T-helper 2 cell treated with Interferon-gamma antibody and Interleukin-4, amounts not matched to agents 100 ng/mL and 5 ng/mL, for 36 hours (primary cell): ENCODE data around the gene PHYKPL. TPM values are rescaled to one million over a fixed set of nuclear protein-coding genes. Genes with fewer than 3 reads are reported as not detected.
"Not testable (repeated sequence)": the region's sequence is repeated elsewhere in the genome, so short reads cannot be mapped to it uniquely, and the experiment has no call there.

ENCODE experiments used
- intact Hi-C: fragments of 100-400 bp; cut with micrococcal nuclease; formaldehyde crosslinking; loops from one replicate; pipeline ENCODE4 v1.15.1; 2023
- total RNA-seq: library from RNA; stranded (reverse); gene quantifications from 2 replicates; pipeline ENCODE4 v1.2.3, GENCODE V29; 2022

The PHYKPL gene
- total RNA-seq, 1 donor from 2014 or later = 128 TPM

DNA sequence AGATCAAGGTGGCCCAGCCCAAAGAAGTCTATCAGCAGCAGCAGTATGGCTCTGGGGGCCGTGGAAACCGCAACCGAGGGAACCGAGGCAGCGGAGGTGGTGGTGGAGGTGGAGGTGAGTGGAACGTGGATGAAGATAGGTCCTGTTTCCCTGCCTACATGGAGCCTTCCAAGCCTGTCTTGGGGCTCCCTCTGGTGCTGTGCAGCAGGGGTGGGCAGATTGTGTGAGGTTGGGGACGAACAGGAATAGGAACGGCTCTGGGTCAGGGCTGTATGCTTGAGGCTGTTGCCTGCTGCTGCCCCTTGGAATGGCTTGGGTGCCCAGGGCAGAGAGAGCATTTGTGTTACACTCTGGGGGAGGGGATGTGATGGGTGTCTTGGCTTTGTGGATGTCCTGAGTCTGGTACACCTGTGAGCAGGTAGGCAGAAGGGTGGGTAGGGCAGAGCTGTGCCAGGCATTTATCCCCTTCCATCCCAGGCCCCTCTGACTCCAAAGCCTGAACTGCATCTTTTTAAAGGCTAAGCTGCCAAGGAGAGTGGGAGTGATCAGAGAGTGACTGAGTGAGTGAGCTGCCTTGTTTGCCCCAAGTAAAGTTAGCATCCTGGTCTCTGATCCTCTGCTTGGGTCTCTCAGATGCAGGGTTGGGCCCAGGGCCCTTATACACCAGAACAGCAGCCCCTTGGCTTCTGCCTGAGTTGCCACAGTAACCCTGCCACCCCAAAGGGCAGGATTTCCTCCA lies 23.1 kb downstream of the PHYKPL start:
- intact Hi-C loops = loop anchor here (5.0 kb wide), 1 partner anchor 1122 kb away; the partner anchor contains the start of gene FGFR4

DNA sequence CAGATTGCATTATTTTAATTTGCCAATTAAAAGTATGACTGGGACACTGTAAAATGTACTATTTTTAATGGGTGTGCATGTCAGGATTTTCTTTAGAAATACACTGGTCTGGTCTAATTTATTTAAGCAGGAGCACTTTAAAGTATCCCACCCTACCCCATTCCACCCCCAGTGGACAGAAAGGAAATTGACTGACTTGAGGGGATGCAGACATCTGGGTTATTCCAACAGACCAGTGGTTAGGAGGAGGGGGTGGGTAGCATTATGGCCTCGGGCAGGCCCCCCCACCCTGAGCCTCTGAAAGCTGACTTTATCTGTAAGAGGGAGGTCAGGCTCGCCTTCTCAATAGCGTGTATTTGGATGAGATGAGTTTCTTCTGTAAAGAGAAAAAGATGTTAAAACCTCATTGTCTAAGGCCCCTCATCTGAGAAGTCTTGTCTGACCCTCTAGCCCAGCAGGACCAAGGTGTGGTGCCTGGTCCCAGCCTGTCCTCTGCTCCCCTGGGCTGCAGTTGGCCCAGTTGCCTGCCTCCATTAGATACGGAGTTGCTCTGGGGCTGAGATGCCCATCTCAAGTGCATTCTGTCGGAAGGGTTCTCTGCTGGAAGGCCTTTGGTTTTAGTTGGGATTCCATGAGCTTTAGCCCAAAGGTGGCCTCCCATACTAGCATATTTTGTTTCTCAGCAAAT lies 23.9 kb downstream of the PHYKPL start:
- intact Hi-C loops = loop anchor here (5.0 kb wide), 1 partner anchor 1121 kb away; the partner anchor contains the start of gene FGFR4

DNA sequence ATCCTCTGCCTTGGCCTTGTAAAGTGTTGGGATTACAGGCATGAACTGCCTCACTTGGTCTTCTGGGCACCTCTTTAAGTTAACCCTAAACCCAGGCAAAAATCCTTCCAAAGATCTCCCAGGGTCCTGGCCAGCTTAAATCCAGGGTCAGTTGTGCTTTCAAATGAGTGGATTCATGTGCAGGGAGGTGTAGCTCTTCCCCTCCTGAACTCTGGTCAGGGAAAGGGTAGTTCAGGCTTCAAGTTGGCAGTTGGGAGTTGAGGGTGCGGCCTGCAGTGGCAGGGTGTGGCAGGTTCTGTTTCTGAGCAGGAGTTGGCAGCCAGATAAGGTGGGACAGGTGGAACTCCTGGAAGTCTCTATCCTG lies 24.7 kb downstream of the PHYKPL start:
- intact Hi-C loops = loop anchor here (5.0 kb wide), 1 partner anchor 1121 kb away; the partner anchor contains the start of gene FGFR4

DNA sequence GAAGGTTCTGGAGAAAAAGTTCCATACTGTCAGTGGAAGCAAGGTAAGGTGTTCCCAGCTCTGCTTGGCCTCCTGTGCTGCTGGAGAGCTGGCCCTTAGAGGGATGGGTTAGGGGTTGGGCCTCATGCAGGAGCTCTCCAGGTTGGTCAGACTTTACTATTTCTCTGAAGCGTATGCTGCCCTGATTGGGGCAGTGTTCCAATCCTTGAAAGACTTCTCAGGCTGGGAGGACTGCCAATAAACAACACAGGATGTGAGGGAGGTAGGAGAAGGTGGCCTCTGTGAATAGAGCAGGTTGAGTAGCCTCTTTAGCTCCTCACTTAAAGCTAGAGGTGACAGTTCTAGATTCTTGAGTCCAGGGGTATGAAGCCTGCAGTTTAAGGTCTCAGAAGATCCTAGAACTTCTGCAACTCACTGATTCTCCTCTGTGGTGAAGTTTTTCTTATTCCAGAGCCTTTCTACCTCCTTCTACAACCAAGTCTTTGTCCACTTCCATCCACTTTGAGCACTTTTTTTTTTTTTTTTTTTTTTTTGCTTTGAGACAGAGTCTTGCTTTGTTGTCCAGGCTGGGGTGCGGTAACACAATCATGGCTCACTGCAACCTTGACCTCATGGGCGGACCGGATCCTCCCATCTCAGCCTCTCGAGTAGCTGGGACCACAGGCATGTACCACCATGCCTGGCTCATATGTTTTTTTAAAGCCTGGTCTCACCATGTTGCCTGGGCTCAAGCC lies 25.3 kb downstream of the PHYKPL start:
- intact Hi-C loops = loop anchor here (5.0 kb wide), 1 partner anchor 1120 kb away; the partner anchor contains the start of gene FGFR4

DNA sequence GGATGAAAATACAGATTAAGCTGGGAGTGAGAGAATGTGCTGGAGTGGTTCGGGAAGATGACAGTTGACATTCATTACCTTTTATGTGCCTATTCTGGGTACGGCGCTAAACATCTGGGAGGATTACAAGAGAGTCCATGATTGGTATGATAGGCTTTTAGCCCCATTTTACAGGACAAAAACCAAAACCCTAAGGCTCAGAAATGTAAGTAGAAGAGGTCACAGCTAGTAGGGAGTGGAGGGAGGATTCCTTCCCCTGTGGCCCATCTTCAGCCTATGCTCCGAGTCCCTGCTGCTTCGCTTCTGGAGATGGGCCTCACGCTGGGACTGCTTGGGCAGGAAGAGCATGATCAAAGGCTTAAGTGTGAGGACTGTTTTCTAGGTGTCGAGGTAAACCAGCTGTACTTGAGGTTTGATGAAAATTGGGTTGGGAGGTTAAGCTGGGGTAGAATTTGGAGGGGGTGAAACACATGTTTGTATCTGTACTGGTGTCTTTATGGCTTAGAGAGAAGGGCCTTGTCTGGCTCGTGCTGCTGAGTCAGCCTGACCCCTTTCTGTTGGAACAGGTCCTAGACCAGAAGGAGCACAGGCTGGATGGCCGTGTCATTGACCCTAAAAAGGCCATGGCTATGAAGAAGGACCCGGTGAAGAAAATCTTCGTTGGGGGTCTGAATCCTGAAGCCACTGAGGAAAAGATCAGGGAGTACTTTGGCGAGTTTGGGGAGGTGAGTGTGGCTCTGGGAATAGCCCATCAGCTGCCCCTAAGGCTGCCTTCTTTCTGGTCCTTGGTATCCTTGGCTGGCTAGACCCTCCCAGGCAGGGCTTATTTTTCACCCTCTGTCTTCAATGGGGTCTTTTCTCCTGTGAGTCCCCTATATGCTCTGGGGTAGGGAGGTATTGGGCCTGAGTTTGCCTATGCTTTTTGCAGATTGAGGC lies 26.2 kb downstream of the PHYKPL start:
- intact Hi-C loops = loop anchor here (5.0 kb wide), 1 partner anchor 1119 kb away; the partner anchor contains the start of gene FGFR4

DNA sequence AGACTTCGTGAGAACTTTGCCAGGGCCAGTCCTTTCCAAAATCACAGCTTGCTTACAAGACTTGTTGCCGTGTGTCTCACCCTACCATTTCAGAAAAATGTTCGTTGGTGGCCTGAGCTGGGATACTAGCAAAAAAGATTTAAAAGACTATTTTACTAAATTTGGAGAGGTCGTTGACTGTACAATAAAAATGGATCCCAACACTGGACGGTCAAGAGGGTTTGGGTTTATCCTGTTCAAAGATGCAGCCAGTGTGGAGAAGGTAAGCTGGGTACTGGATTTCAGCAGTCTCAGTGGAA lies 26.9 kb downstream of the PHYKPL start:
- intact Hi-C loops = loop anchor here (1.0 to 5.0 kb wide), 3 partner anchors 27 to 1118 kb away; partner anchors contain the start of genes FGFR4, PHYKPL and TMED9

DNA sequence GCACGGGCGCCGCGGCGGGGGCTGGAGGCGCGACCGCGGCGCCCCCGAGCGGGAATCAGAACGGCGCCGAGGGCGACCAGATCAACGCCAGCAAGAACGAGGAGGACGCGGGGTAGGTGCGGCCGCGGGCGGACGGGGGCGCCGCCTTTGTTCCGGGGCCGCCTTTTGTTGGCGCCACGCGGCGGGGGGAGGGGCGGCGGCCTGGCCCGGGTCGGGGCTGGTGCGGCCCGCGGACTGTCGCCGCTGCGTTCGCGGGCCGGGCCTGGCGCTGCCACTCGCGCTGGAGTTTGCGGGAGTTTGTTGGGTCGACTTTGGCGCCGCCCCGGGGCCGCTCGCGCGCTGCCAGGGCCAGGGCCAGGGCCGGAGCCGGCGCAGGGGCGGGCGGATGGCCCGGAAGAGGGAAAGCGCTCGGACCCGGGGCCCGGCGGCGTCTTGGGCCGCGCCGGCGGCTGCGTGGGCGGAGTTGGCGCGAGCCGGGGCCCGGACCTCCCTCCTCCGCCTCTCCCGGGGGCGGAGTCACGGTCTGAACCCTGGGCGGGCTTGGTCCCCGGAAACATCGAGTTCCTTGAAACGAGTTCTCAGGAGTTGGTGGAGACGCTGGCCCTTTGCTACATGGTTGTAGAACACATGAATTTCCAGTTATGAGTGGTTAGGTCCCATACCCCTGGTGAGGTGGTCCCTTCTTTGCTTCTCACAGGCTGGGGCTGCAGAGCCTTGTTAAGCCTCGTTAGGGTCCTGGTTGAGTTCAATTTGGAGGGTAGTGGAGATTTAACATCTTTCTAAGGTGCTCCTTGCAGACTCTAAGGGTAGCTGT lies 27.5 kb downstream of the PHYKPL start:
- intact Hi-C loops = loop anchor here (1.0 to 5.0 kb wide), 6 partner anchors 27 to 1118 kb away; partner anchors contain the start of genes FGFR4, N4BP3, PHYKPL and RMND5B

DNA sequence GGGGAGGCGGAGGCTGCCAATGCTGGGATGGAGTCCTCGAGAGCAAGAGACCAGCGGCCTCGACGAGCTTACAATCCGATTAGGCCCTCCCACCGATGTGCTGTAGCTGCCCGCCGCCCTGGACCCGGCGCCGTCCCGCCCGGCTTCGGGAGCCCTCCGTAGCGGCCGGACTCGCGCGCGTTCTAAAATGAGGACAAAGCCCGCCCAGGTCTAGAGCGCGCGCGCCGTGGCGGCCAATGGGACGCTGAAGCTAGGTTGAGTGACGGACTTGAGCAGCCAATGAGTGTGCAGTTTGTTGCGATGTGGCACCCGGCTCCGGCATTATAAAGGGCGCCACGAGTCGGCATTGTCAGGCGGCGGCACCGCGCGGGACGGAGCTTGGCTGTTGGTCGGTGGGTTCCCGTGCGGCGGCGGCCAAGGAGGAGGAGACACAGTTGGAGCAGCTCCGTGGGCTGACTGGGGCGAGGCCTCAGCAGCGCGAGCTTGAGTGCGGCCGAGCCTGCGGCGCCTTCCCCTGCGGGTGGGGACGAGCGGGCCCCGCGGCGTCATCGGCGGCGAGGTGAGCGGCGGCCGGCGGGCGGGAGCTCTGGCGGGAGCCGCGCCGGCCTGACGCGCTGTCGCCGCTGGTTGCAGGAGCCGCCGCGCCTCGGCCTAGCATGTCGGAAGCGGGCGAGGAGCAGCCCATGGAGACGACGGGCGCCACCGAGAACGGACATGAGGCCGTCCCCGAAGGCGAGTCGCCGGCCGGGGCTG lies 28.2 kb downstream of the PHYKPL start, which contains the start of gene HNRNPAB:
Gene HNRNPAB (plus strand): TSS at position 352 of the 753 bp plus-strand sequence. CDS start 305 bp downstream, at position 657.
- intact Hi-C loops = loop anchor here (1.0 to 5.0 kb wide), 4 partner anchors 50 to 612 kb away; partner anchors contain the start of genes N4BP3, RMND5B and TMED9

DNA sequence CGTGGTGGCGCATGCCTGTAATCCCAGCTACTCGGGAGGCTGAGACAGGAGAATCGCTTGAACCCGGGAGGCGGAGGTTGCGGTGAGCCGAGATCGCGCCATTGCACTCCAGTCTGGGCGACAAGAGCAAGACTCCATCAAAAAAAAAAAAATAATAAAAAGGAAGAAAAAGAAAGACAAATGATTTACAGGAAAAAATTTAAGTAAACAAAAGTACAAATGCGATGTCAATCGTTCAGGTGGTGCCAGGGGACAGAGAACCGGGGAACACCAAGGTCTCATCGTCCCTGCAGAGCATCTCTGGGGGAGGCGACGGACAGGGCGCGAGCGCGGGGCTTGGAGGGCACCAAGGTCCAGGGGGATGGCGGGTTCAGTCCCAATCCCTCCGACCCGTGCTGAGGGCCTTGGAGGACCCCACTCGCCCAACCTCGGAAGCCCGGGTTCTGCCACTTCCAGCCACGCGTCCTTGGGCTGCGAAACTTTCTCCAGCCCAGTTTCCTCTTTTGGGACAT lies 28.9 kb downstream of the PHYKPL start:
- intact Hi-C loops = loop anchor here (1.0 to 5.0 kb wide), 4 partner anchors 49 to 611 kb away; partner anchors contain the start of genes N4BP3, RMND5B and TMED9

DNA sequence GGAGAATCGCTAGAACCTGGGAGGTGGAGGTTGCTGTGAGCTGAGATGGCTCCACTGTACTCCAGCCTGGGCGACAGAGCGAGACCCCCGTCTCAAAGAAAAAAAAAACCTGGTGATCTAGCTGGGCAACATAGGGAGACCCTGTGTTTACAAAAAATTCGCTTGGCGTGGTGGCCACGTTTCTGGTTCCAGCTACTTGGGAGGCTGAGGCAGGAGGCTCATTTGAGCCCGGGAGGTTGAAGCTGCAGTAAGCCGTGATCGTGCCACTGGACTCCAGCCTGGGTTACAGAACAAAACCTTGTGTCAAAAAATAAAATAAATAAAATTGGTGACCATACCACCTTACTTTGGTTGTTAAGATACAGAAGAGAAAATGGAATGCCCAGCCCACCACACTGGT lies 30.1 kb downstream of the PHYKPL start:
- intact Hi-C loops = loop anchor here (5.0 kb wide), 1 partner anchor 70 kb away; the partner anchor contains the start of gene RMND5B

DNA sequence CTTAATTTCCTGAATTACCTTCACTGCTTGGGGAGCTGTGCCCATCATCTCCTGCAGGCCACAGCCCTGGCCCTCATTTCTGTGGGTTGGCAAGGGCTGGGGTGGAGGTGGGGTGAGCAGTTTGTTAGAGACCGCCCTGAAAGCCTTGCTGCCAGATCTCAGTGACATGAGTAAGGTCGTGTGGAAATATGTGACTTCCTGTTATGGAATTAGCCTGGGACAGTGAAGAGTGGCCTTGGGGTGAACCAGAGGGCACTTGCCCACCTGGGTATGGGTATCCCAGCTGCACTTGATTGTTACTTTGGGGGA lies 30.7 kb downstream of the PHYKPL start:
- intact Hi-C loops = loop anchor here (5.0 kb wide), 1 partner anchor 70 kb away; the partner anchor contains the start of gene RMND5B

DNA sequence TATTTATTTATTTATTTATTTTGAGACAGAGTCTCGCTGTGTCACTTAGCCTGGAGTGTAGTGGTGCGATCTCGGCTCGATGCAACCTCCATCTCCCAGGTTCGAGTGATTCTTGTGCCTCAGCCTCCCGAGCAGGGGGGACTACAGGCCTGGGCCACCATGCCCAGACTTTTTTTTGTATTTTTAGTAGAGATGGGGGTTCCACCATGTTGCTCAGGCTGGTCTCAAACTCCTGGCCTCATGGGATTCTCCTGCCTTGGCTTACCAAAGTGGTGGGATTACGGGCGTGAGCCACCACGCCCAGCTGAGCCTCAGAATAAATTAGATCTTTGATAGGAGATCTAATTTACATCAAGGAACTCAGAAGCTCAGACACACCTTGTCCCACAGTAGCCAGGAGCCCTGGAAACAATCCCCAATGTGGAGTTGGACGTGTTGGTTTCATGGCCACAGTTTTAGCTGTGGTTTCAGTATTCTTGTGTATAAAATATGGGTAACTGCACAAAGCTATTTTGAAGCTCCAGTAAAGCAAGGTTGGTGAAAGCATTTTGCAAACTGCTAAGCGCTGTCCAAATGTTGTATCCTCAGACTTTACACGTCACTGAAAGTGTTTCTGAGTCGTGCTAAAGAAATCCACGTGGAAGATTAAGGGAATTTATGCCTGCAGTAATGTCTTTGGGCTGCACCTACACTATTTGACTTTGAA lies 31.2 kb downstream of the PHYKPL start:
- intact Hi-C loops = loop anchor here (5.0 kb wide), 1 partner anchor 69 kb away; the partner anchor contains the start of gene RMND5B

DNA sequence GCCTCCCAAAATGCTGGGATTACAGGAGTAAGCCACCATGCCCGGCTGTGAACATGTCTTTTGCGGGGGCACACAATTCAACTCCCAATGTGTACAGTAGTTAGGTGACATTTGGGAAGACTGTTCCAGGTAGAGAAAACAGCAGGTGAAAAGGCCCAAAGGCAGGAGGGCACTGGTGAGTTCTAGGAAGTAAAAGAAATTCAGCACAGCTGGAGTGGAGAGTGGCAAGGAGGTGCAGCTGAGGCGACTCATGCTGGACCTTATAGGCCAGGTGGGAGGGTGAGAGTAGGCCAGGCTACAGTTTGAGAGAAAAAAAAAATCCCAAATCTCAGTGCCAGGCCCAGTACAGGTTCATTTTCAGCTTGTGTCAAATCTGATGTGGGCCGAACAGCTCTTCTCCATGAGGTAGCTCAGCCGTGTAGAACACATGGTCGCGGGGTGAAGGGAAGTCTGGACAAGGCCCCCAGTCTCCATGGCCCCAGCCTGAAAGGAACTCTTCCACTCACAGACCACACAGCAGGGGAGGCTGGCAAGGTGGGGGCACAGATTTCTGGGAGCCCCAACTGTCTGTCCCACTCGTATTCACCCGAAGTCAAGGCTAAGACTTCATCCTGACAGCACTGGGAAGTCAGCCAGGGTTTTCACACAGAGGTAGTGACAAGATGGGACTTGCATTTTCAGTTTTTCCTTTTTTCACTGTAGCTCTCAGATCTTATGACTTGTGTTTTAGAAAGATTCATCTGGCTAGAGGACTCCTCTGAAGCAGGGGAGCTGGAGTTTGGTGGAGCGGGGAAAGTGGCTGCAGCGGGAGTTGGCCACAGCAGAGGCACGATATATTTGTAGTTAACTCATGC lies 32.8 kb downstream of the PHYKPL start:
- intact Hi-C loops = loop anchor here (5.0 kb wide), 1 partner anchor 68 kb away; the partner anchor contains the start of gene RMND5B

DNA sequence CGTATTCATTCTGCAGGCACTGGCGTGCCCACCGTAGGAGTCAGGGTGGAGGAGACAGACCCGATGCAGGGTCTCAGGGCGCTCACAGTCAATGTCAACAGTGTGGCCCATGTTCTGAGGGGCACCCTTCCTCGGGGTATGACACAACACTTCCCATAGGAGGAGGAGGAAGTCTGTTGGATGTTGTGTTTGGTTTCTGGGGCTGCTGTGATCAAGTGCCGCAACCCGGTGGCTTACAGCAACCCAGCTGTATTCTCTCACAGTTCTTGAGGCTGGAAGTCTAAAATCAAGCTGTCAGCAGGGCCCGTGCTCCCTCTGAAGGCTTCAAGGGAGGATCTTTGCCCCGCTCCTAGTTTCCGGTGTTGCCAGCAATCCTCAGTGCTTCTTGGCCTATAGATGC lies 33.9 kb downstream of the PHYKPL start:
- intact Hi-C loops = no loop called here

DNA sequence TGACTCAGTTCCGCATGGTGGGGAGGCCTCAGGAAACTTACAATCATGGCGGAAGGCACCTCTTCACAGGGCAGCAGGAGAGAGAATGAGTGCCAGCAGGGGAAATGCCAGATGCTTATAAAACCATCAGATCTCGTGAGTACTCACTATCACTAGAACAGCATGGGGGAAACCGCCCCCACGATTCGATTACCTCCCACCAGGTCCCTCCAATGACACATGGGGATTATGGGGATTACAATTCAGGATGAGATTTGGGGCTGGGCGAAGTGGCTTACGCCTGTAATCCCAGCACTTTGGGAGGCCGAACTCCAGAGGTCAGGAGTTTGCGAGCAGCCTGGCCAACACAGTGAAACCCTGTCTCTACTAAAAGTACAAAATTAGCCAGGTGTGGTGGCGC lies 34.5 kb downstream of the PHYKPL start:
- intact Hi-C loops = not testable (repeated sequence)

DNA sequence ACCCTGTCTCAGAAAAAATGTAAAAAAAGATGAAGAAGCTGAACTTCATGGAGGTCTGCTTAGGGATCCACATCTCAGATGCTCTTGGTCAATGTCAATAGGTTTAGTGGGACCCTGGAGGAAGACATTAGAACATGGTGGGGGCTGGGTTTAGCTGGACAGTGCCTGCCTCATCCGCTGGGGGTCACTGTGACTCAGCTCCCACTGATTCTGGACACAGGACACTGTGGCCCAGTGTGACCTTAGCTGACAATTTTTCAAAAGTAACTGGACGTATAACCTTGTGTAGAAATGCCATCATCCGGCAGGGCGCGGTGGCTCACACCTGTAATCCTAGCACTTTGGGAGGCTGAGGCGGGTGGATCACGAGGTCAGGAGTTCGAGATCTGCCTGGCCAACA lies 35.6 kb downstream of the PHYKPL start:
- intact Hi-C loops = no loop called here
